ENCODE data around the gene WFIKKN2. TPM values are rescaled to one million over a fixed set of nuclear protein-coding genes. Genes with fewer than 3 reads are reported as not detected.
"Not testable (repeated sequence)": the region's sequence is repeated elsewhere in the genome, so short reads cannot be mapped to it uniquely, and the experiment has no call there.

WFIKKN2 gene
- not detected for polyA plus RNA-seq (2012; ENCODE audit: insufficient read depth, insufficient read length)

GRCh38 chr17:50835301-50836234, at the start of gene WFIKKN2:
WFIKKN2 (plus strand) TSS chr17:50835586; CDS start chr17:50835938, 352 bp downstream.
- no peak within 1 kb of the TSS for H3K4me3 ChIP-seq (ENCODE audit: low read length)
- no peak for DNase-seq (ENCODE audit: low read depth, low spot score)

- H3K4me3 ChIP-seq (ENCODE audit: low read length), result no peak overlapping the region
- no peak for DNase-seq (ENCODE audit: low read depth, low spot score)
Observed at GRCh38 chr17:50785946-50786570, 49.3 kb upstream of the WFIKKN2 start.

GRCh38 chr17:50787106-50787505, 48.3 kb upstream of the WFIKKN2 start:
- DNase-seq (ENCODE audit: low read depth, low spot score), result no peak
- no peak overlapping the region for H3K4me3 ChIP-seq (ENCODE audit: low read length)

- DNase-seq (ENCODE audit: low read depth, low spot score), result no peak
- H3K4me3 ChIP-seq (ENCODE audit: low read length), result no peak overlapping the region
Observed at GRCh38 chr17:50790618-50791017, 44.8 kb upstream of the WFIKKN2 start.

- H3K4me3 ChIP-seq (ENCODE audit: low read length), result no peak overlapping the region
- DNase-seq (ENCODE audit: low read depth, low spot score), result no peak
Observed at GRCh38 chr17:50792132-50792531, 43.3 kb upstream of the WFIKKN2 start.

GRCh38 chr17:50793007-50793406, 42.4 kb upstream of the WFIKKN2 start:
- DNase-seq (ENCODE audit: low read depth, low spot score), result no peak
- no peak overlapping the region for H3K4me3 ChIP-seq (ENCODE audit: low read length)

- DNase-seq (ENCODE audit: low read depth, low spot score), result no peak
- H3K4me3 ChIP-seq (ENCODE audit: low read length), result no peak overlapping the region
Observed at GRCh38 chr17:50794361-50794760, 41.0 kb upstream of the WFIKKN2 start.

- H3K4me3 ChIP-seq (ENCODE audit: low read length), result no peak overlapping the region
- no peak for DNase-seq (ENCODE audit: low read depth, low spot score)
Observed at GRCh38 chr17:50797135-50797810, 38.1 kb upstream of the WFIKKN2 start.

GRCh38 chr17:50798424-50799288, 36.7 kb upstream of the WFIKKN2 start:
- no peak for DNase-seq (ENCODE audit: low read depth, low spot score)
- no peak overlapping the region for H3K4me3 ChIP-seq (ENCODE audit: low read length)

GRCh38 chr17:50799582-50799981, 35.8 kb upstream of the WFIKKN2 start:
- no peak overlapping the region for H3K4me3 ChIP-seq (ENCODE audit: low read length)
- no peak for DNase-seq (ENCODE audit: low read depth, low spot score)

GRCh38 chr17:50800196-50800700, 35.1 kb upstream of the WFIKKN2 start:
- no peak for DNase-seq (ENCODE audit: low read depth, low spot score)
- no peak overlapping the region for H3K4me3 ChIP-seq (ENCODE audit: low read length)

GRCh38 chr17:50802609-50803571, 32.5 kb upstream of the WFIKKN2 start:
- H3K4me3 ChIP-seq (ENCODE audit: low read length), result no peak overlapping the region
- DNase-seq (ENCODE audit: low read depth, low spot score), result no peak

GRCh38 chr17:50803676-50804075, 31.7 kb upstream of the WFIKKN2 start:
- H3K4me3 ChIP-seq (ENCODE audit: low read length), result no peak overlapping the region

GRCh38 chr17:50804749-50805475, 30.5 kb upstream of the WFIKKN2 start:
- DNase-seq (ENCODE audit: low read depth, low spot score); H3K4me3 ChIP-seq (ENCODE audit: low read length): not testable (repeated sequence)

More at GRCh38 chr17:50803676-50804075, 31.7 kb upstream of the WFIKKN2 start:
- no peak for DNase-seq (ENCODE audit: low read depth, low spot score)

- no peak overlapping the region for H3K4me3 ChIP-seq (ENCODE audit: low read length)
- no peak for DNase-seq (ENCODE audit: low read depth, low spot score)
Observed at GRCh38 chr17:50805486-50805885, 29.9 kb upstream of the WFIKKN2 start.

- DNase-seq (ENCODE audit: low read depth, low spot score), result no peak
- no peak overlapping the region for H3K4me3 ChIP-seq (ENCODE audit: low read length)
Observed at GRCh38 chr17:50806141-50806643, 29.2 kb upstream of the WFIKKN2 start.

GRCh38 chr17:50807009-50807408, 28.4 kb upstream of the WFIKKN2 start:
- H3K4me3 ChIP-seq (ENCODE audit: low read length), result no peak overlapping the region
- DNase-seq (ENCODE audit: low read depth, low spot score), result no peak

Data from Jurkat, Clone E6-1 (cell line).